Measurements from ENCODE around the gene RRM1.
"Not testable (repeated sequence)": the region's sequence is repeated elsewhere in the genome, so short reads cannot be mapped to it uniquely, and the experiment has no call there.

Gene RRM1

DNA sequence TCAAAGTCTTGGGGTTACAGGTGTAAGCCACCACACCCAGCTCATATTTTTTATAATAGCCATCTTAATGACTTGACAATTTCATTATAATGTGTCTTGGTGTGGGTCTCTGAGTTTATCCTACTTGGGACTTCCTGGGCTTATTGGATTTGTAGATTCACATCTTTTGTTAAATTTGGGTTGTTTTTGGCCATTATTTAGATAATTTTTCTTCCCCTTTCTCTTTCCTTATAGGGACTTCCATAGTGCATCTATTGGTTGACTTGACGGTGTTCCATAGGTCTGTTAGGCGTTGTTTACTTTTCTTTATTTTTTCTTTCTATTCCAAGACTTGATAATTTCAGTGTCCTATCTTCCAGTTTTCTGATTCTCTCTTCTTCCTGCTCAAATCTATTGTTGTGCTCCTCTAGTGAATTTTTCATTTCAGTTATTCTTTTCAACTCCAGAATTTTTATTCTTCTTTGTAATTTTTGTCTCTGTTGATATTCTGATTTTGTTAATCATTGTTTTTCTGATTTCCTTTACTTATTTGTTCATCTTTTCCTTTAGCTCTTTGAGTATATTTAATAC, 45.6 kb downstream of the RRM1 start:
- DNase-seq (ENCODE audit: low spot score), result no peak

GRCh38 chr11:4146070-4146771, 51.6 kb downstream of the RRM1 start:
- no peak for DNase-seq (ENCODE audit: low spot score)

DNA sequence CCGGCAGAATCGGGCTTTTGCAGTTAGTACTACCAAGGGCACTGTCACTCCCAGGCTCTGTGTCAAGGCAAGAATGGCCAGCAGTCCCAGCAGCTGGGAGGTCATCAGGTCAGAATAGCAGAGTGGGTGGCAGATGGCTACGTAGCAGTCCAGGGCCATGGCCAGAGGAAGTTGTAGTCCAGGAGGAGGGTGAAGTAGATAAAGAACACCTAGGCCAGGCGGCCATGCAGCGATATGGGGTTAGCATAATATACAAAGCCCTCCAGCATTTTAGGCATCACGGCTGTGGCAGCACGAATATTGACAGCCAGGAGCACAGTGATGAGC, 52.1 kb downstream of the RRM1 start:
- DNase-seq (ENCODE audit: low spot score), result no peak

GRCh38 chr11:4154503-4154902, 59.9 kb downstream of the RRM1 start:
- DNase-seq (ENCODE audit: low spot score), result no peak

GRCh38 chr11:4156571-4156970, 62.0 kb downstream of the RRM1 start:
- DNase-seq (ENCODE audit: low spot score), result no peak

DNA sequence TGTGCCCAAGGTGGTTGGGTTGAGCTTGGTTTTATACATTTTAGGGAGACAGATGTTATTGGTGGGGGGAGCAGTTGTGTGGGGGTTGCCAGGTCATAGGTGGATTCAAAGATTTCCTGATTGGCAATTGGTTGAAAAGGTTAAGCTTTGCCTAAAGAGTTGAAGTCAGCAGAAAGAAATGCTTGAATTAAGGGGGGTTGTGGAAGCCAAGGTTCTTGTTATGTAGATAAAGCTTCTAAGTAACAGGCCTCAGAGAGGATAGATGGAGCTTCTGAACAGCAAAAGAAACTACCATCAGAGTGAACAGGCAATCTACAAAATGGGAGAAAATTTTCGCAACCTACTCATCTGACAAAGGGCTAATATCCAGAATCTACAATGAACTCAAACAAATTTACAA, 64.2 kb downstream of the RRM1 start:
- DNase-seq (ENCODE audit: low spot score), result not testable (repeated sequence)

DNA sequence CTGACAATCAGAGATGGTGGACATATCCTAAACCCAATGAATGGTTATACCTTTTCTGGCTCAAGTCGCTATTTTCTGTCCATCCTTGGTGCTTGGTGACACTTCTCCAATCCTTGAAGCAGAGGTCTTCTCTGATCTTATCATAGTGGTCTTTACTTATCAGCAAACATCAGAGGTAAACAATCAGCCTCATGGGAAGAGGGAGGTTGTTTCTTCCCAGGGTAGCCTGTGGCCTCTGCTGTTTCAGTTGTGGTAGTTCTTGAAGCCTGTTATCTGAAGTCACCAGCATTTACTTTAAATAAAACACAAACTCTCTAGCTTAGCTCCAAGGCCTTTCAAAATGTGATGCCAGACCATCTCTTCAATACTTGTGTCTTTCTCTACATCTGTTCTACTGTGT, 66.7 kb downstream of the RRM1 start:
- no peak for DNase-seq (ENCODE audit: low spot score)

DNA sequence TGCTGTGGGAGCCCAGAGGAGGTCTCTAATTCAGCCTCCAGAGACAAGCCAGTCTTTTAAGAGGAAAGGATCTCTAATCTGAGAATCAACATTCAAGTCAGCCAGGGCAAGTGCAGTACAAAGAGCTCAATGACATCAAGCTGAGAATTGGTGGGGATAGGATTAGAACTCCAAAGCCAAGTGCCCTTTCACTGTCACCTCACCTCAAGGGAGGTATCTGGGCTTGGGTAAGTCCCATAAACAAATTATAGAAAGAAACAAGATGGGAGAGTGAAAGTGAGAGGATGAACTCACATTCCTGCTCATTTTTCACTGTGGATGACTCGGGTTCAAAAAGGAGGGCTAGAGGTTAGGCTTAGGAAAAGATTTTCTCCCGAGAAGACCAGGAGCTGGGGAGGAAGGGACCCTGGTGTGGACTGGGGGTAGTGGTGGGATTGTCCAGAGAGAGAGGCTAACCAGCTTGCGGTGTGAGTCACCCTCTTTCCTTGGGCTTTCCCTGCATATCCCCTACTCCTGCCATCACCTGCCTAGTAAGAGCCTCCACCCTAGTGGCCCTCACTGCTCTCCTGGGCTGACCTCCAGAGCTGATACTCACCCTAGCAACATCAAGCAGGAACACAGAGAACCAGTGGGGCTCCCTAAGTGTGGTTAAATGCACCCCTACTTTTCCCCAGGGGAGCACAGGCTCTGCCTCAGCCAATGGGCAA, 70.4 kb downstream of the RRM1 start:
- no peak for DNase-seq (ENCODE audit: low spot score)

GRCh38 chr11:4167292-4167691, 72.7 kb downstream of the RRM1 start:
- no peak for DNase-seq (ENCODE audit: low spot score)

GRCh38 chr11:4167758-4168157, 73.2 kb downstream of the RRM1 start:
- DNase-seq (ENCODE audit: low spot score), result no peak

GRCh38 chr11:4175620-4176350, 81.2 kb downstream of the RRM1 start:
- DNase-seq (ENCODE audit: low spot score), result not testable (repeated sequence)

DNA sequence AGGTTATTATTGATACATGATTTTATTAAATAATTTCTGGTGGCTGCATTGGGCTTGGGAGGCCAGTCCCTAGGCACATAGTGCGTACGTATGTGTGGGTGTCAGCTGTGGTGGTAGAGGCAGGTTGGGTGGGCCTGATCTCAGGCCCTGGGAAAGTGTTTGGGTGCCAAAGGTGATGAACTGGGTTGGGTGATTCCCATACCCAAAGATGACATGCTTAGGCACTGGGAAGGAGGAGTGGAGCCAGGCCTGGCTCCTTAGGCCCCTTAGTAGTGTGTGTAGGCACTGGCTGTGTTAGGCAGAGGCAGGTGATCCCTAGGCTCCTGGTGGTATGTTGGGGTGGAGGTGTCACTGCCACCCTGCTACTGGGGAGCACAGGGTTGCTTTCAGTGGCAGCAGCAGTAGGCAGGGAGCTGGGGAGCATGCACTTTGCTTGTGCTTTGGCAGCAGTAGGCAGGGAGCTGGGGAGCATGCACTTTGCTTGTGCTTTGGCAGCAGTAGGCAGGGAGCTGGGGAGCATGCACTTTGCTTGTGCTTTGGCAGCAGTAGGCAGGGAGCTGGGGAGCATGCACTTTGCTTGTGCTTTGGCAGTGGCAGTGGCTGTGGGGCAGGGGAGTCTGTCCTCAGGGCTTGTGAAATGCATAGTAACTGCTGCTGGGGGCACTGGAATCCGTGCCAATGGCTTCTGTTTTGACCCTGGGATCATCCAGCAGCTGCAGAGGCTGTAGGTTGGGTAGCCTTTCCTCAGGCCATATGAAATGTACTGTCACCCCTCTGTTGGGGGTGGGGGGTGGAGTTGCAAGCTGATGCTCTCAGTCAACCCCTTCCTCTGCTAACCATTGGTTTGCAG, 84.4 kb downstream of the RRM1 start:
- DNase-seq (ENCODE audit: low spot score), result no peak

GRCh38 chr11:4180441-4181183, 86.0 kb downstream of the RRM1 start:
- DNase-seq (ENCODE audit: low spot score), result no peak

GRCh38 chr11:4181782-4182721, 87.5 kb downstream of the RRM1 start:
- DNase-seq (ENCODE audit: low spot score), result peak; percentile 63

DNA sequence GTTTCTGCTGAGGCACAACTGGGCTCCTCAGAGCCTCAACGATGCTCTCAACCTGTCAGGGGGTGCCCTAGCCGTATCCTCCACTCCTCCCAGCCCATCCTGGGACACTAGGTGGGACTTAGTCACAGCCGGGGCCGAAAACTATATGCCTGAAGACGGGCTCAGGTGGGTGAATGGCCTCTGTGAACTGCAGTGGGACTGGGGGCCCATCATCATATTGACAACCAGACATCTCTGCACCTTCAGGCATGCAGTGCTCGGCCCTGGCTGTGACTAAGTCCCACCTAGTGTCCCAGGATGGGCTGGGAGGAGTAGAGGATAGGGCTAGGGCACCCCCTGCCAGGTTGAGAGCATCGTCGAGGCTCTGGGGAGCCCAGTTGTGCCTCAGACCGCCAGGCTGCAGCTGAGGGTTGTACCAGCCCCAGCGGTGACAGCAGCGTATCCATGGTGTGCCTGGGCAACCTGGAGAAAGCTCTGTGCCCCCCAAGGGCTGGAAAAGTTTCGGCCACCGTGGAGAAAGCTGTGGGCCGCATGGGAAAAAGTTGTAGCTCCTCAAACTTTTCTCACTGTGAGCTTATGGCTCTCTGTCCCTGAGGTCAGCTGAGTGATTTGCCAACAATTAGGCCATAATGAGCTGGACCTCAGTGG, 88.9 kb downstream of the RRM1 start:
- DNase-seq (ENCODE audit: low spot score), result no peak

DNA sequence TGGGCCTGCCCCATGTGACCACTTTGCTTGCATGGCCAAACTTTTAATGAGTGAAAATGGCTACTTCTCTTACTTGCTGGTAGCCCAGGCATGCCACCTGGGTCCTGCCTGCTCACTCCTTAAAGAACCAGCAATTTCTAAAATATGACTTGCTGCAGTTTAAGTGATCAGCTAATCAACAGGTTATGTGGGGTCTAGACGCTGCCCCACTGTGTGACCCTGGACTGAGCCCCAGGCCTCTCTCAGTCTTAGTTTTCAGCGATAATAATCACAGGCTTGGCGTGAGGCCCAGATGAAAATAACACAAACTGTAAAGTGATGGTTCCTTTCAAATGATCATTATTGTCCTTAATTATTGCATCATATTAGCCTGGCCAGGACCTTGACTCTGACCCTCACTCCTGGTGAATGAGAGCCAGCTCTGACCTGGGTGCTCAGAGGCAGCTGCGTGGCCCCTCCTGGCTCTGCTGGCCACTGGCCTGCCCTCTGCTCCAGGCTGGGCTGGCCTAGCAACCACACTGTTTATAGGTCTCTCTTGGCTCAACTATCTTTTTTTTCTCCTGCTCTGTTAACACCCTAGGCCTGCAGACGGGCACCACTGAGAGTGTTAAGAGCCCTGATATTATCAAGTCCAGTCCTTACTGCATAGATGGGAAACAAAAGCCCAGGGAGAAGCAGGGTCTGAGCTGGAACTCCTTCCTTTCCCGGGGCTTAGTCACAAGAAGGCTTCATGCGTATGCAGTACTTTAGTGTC, 89.7 kb downstream of the RRM1 start:
- DNase-seq (ENCODE audit: low spot score), result no peak

- no peak for DNase-seq (ENCODE audit: low spot score)
Observed at GRCh38 chr11:4185561-4185960, 91.0 kb downstream of the RRM1 start.

- DNase-seq (ENCODE audit: low spot score), result no peak
Observed at GRCh38 chr11:4186464-4187054, 92.0 kb downstream of the RRM1 start.
